Activated T-cell treated with anti-CD3 and anti-CD28 coated beads, Interleukin-2, amount 50 U/mL, for 24 hours (primary cell): ENCODE results near the gene CENPA.
"Not testable (repeated sequence)": the region's sequence is repeated elsewhere in the genome, so short reads cannot be mapped to it uniquely, and the experiment has no call there.

Experiments
- DNase-seq: peaks from one replicate; pipeline ENCODE4 v3.0.0-alpha.2; 2020
- H3K27ac Mint-ChIP-seq: 2 replicates; pipeline ENCODE4 v1.8.0; 2020; ENCODE audit warnings: mild to moderate bottlenecking, mixed read lengths
- H3K27me3 Mint-ChIP-seq: 2 replicates; pipeline ENCODE4 v1.8.0; 2020; ENCODE audit warnings: mixed read lengths
- H3K36me3 Mint-ChIP-seq: 2 replicates; pipeline ENCODE4 v1.8.0; 2020; ENCODE audit warnings: low read depth, mixed read lengths
- H3K4me1 Mint-ChIP-seq: 2 replicates; pipeline ENCODE4 v1.8.0; 2020; ENCODE audit warnings: low read depth, mixed read lengths
- H3K4me3 Mint-ChIP-seq: 2 replicates; pipeline ENCODE4 v1.8.0; 2020; ENCODE audit warnings: mild to moderate bottlenecking, moderate library complexity, mixed read lengths
- H3K9me3 Mint-ChIP-seq: 2 replicates; pipeline ENCODE4 v1.8.0; 2020; ENCODE audit warnings: mixed read lengths

CENPA gene

GRCh38 chr2:26754539-26754938 lies 31.3 kb upstream of the CENPA start:
- H3K4me3 Mint-ChIP-seq = no peak overlapping the region
- no peak overlapping the region for H3K27ac Mint-ChIP-seq
- H3K27me3 Mint-ChIP-seq = peaks cover 3% of the 10 kb centered on the region
- no peaks in the 10 kb centered on the region for H3K9me3 Mint-ChIP-seq
- H3K36me3 Mint-ChIP-seq = no peaks in the 10 kb centered on the region
- peaks cover 9% of the 10 kb centered on the region for H3K4me1 Mint-ChIP-seq
- DNase-seq = no peak

GRCh38 chr2:26754972-26755670 lies 30.7 kb upstream of the CENPA start:
- Mint-ChIP-seq H3K4me1 (peaks cover 9% of the 10 kb centered on the region), H3K9me3 (no peaks in the 10 kb centered on the region), H3K36me3 (no peaks in the 10 kb centered on the region), H3K27ac (no peak overlapping the region), H3K4me3 (no peak overlapping the region), H3K27me3 (peaks cover 3% of the 10 kb centered on the region)
- DNase-seq = no peak

- Mint-ChIP-seq H3K4me3 (no peak overlapping the region), H3K27me3 (peaks cover 3% of the 10 kb centered on the region), H3K4me1 (peaks cover 9% of the 10 kb centered on the region), H3K27ac (no peak overlapping the region), H3K9me3 (no peaks in the 10 kb centered on the region), H3K36me3 (no peaks in the 10 kb centered on the region)
- no peak for DNase-seq
Measured at GRCh38 chr2:26756337-26756736, 29.5 kb upstream of the CENPA start.

GRCh38 chr2:26757873-26758789 lies 27.7 kb upstream of the CENPA start:
- no peak overlapping the region for H3K4me3 Mint-ChIP-seq
- no peaks in the 10 kb centered on the region for H3K9me3 Mint-ChIP-seq
- H3K27me3 Mint-ChIP-seq = no peaks in the 10 kb centered on the region
- H3K36me3 Mint-ChIP-seq = no peaks in the 10 kb centered on the region
- DNase-seq = no peak
- peaks cover 11% of the 10 kb centered on the region for H3K4me1 Mint-ChIP-seq
- peak overlapping the region; percentile 54 for H3K27ac Mint-ChIP-seq

GRCh38 chr2:26758790-26759321 lies 27.0 kb upstream of the CENPA start:
- no peak overlapping the region for H3K4me3 Mint-ChIP-seq
- no peaks in the 10 kb centered on the region for H3K36me3 Mint-ChIP-seq
- peak overlapping the region; percentile 54 for H3K27ac Mint-ChIP-seq
- DNase-seq = no peak
- no peaks in the 10 kb centered on the region for H3K9me3 Mint-ChIP-seq
- peaks cover 15% of the 10 kb centered on the region for H3K4me1 Mint-ChIP-seq
- no peaks in the 10 kb centered on the region for H3K27me3 Mint-ChIP-seq

GRCh38 chr2:26759845-26760244 lies 26.0 kb upstream of the CENPA start:
- Mint-ChIP-seq H3K4me1 (peaks cover 19% of the 10 kb centered on the region), H3K4me3 (no peak overlapping the region), H3K27me3 (no peaks in the 10 kb centered on the region), H3K9me3 (no peaks in the 10 kb centered on the region), H3K27ac (no peak overlapping the region), H3K36me3 (peaks cover 7% of the 10 kb centered on the region)
- DNase-seq = no peak

GRCh38 chr2:26760991-26761390 lies 24.9 kb upstream of the CENPA start:
- H3K27me3 Mint-ChIP-seq, DNase-seq, H3K9me3 Mint-ChIP-seq, H3K4me3 Mint-ChIP-seq, H3K27ac Mint-ChIP-seq: not testable (repeated sequence)
- Mint-ChIP-seq H3K36me3 (peaks cover 10% of the 10 kb centered on the region), H3K4me1 (peaks cover 30% of the 10 kb centered on the region)

GRCh38 chr2:26763019-26763418 lies 22.8 kb upstream of the CENPA start:
- Mint-ChIP-seq H3K27me3 (no peaks in the 10 kb centered on the region), H3K27ac (peak overlapping the region; percentile 6), H3K9me3 (no peaks in the 10 kb centered on the region), H3K36me3 (peaks cover 14% of the 10 kb centered on the region), H3K4me1 (peaks cover 39% of the 10 kb centered on the region), H3K4me3 (peak overlapping the region; percentile 89)
- DNase-seq = no peak

- peaks cover 21% of the 10 kb centered on the region for H3K36me3 Mint-ChIP-seq
- peak within 1 kb of the TSS; percentile 86 for H3K27ac Mint-ChIP-seq
- H3K9me3 Mint-ChIP-seq = no peaks in the 10 kb centered on the region
- H3K4me3 Mint-ChIP-seq = peak within 1 kb of the TSS; percentile 89
- H3K4me1 Mint-ChIP-seq = peaks cover 47% of the 10 kb centered on the region
- peak; percentile 88 for DNase-seq
- no peaks in the 10 kb centered on the region for H3K27me3 Mint-ChIP-seq
Measured at GRCh38 chr2:26764078-26764887, 21.6 kb upstream of the CENPA start, which contains the start of gene SLC35F6. Gene SLC35F6, plus strand, starts transcription at chr2:26764284. Its CDS starts 66 bp downstream, at chr2:26764350.

GRCh38 chr2:26764906-26765305 lies 20.9 kb upstream of the CENPA start:
- H3K9me3 Mint-ChIP-seq = no peaks in the 10 kb centered on the region
- peaks cover 52% of the 10 kb centered on the region for H3K4me1 Mint-ChIP-seq
- H3K36me3 Mint-ChIP-seq = peaks cover 21% of the 10 kb centered on the region
- H3K4me3 Mint-ChIP-seq = peak overlapping the region; percentile 89
- peak overlapping the region; percentile 86 for H3K27ac Mint-ChIP-seq
- H3K27me3 Mint-ChIP-seq = no peaks in the 10 kb centered on the region
- no peak for DNase-seq

GRCh38 chr2:26765475-26766200 lies 20.2 kb upstream of the CENPA start:
- H3K27ac Mint-ChIP-seq = peak overlapping the region; percentile 86
- DNase-seq = no peak
- no peaks in the 10 kb centered on the region for H3K9me3 Mint-ChIP-seq
- no peaks in the 10 kb centered on the region for H3K27me3 Mint-ChIP-seq
- H3K4me3 Mint-ChIP-seq = peak overlapping the region; percentile 89
- H3K36me3 Mint-ChIP-seq = peaks cover 24% of the 10 kb centered on the region
- peaks cover 55% of the 10 kb centered on the region for H3K4me1 Mint-ChIP-seq

- no peak overlapping the region for H3K4me3 Mint-ChIP-seq
- H3K27ac Mint-ChIP-seq = peak overlapping the region; percentile 69
- H3K4me1 Mint-ChIP-seq = peaks cover 69% of the 10 kb centered on the region
- peaks cover 31% of the 10 kb centered on the region for H3K36me3 Mint-ChIP-seq
- no peaks in the 10 kb centered on the region for H3K27me3 Mint-ChIP-seq
- no peaks in the 10 kb centered on the region for H3K9me3 Mint-ChIP-seq
- no peak for DNase-seq
Measured at GRCh38 chr2:26767129-26767528, 18.7 kb upstream of the CENPA start.

GRCh38 chr2:26767894-26768487 lies 17.9 kb upstream of the CENPA start:
- Mint-ChIP-seq H3K4me1 (peaks cover 76% of the 10 kb centered on the region), H3K9me3 (no peaks in the 10 kb centered on the region), H3K4me3 (no peak overlapping the region)

More at GRCh38 chr2:26767894-26768487, 17.9 kb upstream of the CENPA start:
- no peaks in the 10 kb centered on the region for H3K27me3 Mint-ChIP-seq
- DNase-seq = no peak
- H3K36me3 Mint-ChIP-seq = peaks cover 37% of the 10 kb centered on the region
- H3K27ac Mint-ChIP-seq = no peak overlapping the region
